B cell (primary cell): Measurements from ENCODE around the gene KEL.

Experiments
- EZH2 ChIP-seq: IDR thresholded peaks from 2 replicates; pipeline ENCODE4 v1.6.1; 2012; ENCODE audit warnings: borderline replicate concordance, low read depth, mild to moderate bottlenecking, moderate library complexity, low read length; ENCODE audit not compliant: insufficient read depth, poor library complexity, severe bottlenecking
- TF ChIP-seq, protein P1 (sequence below): fragments of 200-600 bp; IDR thresholded peaks from one replicate; pipeline ENCODE4 v1.8.0; 2022; ENCODE audit warnings: antibody characterized with exemption, mild to moderate bottlenecking

GRCh38 chr7:142919656-142920055 lies 42.5 kb downstream of the KEL start:
- TF ChIP-seq, protein P1, sequence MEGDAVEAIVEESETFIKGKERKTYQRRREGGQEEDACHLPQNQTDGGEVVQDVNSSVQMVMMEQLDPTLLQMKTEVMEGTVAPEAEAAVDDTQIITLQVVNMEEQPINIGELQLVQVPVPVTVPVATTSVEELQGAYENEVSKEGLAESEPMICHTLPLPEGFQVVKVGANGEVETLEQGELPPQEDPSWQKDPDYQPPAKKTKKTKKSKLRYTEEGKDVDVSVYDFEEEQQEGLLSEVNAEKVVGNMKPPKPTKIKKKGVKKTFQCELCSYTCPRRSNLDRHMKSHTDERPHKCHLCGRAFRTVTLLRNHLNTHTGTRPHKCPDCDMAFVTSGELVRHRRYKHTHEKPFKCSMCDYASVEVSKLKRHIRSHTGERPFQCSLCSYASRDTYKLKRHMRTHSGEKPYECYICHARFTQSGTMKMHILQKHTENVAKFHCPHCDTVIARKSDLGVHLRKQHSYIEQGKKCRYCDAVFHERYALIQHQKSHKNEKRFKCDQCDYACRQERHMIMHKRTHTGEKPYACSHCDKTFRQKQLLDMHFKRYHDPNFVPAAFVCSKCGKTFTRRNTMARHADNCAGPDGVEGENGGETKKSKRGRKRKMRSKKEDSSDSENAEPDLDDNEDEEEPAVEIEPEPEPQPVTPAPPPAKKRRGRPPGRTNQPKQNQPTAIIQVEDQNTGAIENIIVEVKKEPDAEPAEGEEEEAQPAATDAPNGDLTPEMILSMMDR: no peak
- no peak for TF ChIP-seq EZH2
